NCI-H1092 treated with DMSO at 0.1 percent for 48 hours (cell line): ENCODE measurements around the gene SLC35D2.
"Not testable (repeated sequence)": the region's sequence is repeated elsewhere in the genome, so short reads cannot be mapped to it uniquely, and the experiment has no call there.

ENCODE experiments used
- DNase-seq: peaks from one replicate; lab custom pipeline; 2025; lab: John Stamatoyannopoulos, UW

Gene SLC35D2

GRCh38 chr9:96360976-96361375, 22.5 kb downstream of the SLC35D2 start:
- no peak for DNase-seq

- DNase-seq: not testable (repeated sequence)
Measured at GRCh38 chr9:96360523-96360922, 23.0 kb downstream of the SLC35D2 start.

GRCh38 chr9:96350866-96351265, 32.6 kb downstream of the SLC35D2 start:
- DNase-seq: no peak

- no peak for DNase-seq
Measured at GRCh38 chr9:96348261-96348660, 35.2 kb downstream of the SLC35D2 start.

- DNase-seq: no peak
Measured at GRCh38 chr9:96345551-96345950, 38.0 kb downstream of the SLC35D2 start.

- peak; percentile 14 for DNase-seq
Measured at GRCh38 chr9:96344458-96345180, 38.9 kb downstream of the SLC35D2 start.

GRCh38 chr9:96343515-96344360, 39.8 kb downstream of the SLC35D2 start:
- no peak for DNase-seq

- DNase-seq: no peak
Measured at GRCh38 chr9:96342571-96343245, 40.8 kb downstream of the SLC35D2 start.

- DNase-seq: no peak
Measured at GRCh38 chr9:96340707-96341106, 42.8 kb downstream of the SLC35D2 start.

- DNase-seq: no peak
Measured at GRCh38 chr9:96338299-96338698, 45.2 kb downstream of the SLC35D2 start.

GRCh38 chr9:96333958-96334357, 49.6 kb downstream of the SLC35D2 start:
- no peak for DNase-seq

GRCh38 chr9:96331236-96331947, 52.1 kb downstream of the SLC35D2 start:
- DNase-seq: no peak

GRCh38 chr9:96327694-96328352, 55.7 kb downstream of the SLC35D2 start:
- DNase-seq: peak; percentile 18

GRCh38 chr9:96323169-96323568, 60.3 kb downstream of the SLC35D2 start:
- no peak for DNase-seq

GRCh38 chr9:96322736-96323135, 60.8 kb downstream of the SLC35D2 start:
- not testable (repeated sequence) for DNase-seq

- DNase-seq: not testable (repeated sequence)
Measured at GRCh38 chr9:96322210-96322609, 61.3 kb downstream of the SLC35D2 start.

- DNase-seq: no peak
Measured at GRCh38 chr9:96321515-96321914, 62.0 kb downstream of the SLC35D2 start.

- no peak for DNase-seq
Measured at GRCh38 chr9:96320749-96321280, 62.7 kb downstream of the SLC35D2 start.

- DNase-seq: no peak
Measured at GRCh38 chr9:96318921-96319565, 64.5 kb downstream of the SLC35D2 start.

GRCh38 chr9:96317335-96317980, 66.1 kb downstream of the SLC35D2 start:
- DNase-seq: peak; percentile 34
